Measurements from ENCODE around the gene EMX2.

- TF ChIP-seq, protein P1, sequence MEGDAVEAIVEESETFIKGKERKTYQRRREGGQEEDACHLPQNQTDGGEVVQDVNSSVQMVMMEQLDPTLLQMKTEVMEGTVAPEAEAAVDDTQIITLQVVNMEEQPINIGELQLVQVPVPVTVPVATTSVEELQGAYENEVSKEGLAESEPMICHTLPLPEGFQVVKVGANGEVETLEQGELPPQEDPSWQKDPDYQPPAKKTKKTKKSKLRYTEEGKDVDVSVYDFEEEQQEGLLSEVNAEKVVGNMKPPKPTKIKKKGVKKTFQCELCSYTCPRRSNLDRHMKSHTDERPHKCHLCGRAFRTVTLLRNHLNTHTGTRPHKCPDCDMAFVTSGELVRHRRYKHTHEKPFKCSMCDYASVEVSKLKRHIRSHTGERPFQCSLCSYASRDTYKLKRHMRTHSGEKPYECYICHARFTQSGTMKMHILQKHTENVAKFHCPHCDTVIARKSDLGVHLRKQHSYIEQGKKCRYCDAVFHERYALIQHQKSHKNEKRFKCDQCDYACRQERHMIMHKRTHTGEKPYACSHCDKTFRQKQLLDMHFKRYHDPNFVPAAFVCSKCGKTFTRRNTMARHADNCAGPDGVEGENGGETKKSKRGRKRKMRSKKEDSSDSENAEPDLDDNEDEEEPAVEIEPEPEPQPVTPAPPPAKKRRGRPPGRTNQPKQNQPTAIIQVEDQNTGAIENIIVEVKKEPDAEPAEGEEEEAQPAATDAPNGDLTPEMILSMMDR (IDR thresholded peaks at IDR 0.05; ENCODE audit: low read length), result no peak
- TF ChIP-seq EZH2 (IDR thresholded peaks at IDR 0.05; ENCODE audit: borderline replicate concordance, low read length), result no peak
These were observed 52.2 kb downstream of the EMX2 start for GRCh38 chr10:117594722-117595121.

All from OCI-LY1 (cell line).